Fibroblast of lung (primary cell): ENCODE data around the gene CCL17.

Experiments
- CTCF ChIP-seq, 2 donors: IDR thresholded peaks in 1 of 2; conservative IDR thresholded peaks in 1 of 2; 1 replicate in 1 of 2; 2 replicates in 1 of 2; pipeline ENCODE4 v1.5.1; 2011 to 2012; ENCODE audit warnings: low read length in 2 of 2, control low read depth in 1 of 2, inconsistent platforms in 1 of 2, low read depth in 1 of 2, mild to moderate bottlenecking in 1 of 2
- EZH2 ChIP-seq: IDR thresholded peaks from 2 replicates; pipeline ENCODE4 v1.5.1; 2012; ENCODE audit warnings: low read length, control low read depth, mild to moderate bottlenecking; ENCODE audit errors: missing control alignments

- TF ChIP-seq CTCF (conservative IDR thresholded peaks at IDR 0.05 in 1 of 2, IDR thresholded peaks at IDR 0.05 in 1 of 2; ENCODE audit: low read depth in 1 of 2, low read length in 2 of 2) (no peak), EZH2 (no peak)
Observed at GRCh38 chr16:57372372-57373116, 32.0 kb upstream of the CCL17 start, which contains the start of gene CX3CL1.
